Metanephros (tissue), 2 donors: ENCODE measurements around the gene HBM. TPM values are rescaled to one million over a fixed set of nuclear protein-coding genes. Genes with fewer than 3 reads are reported as not detected.

Experiments
- small RNA-seq: library from RNA; depleted of rRNA; stranded (forward); fragments of <200 nt; gene quantifications from one replicate; pipeline ENCODE3, GENCODE V24; 2014; ENCODE audit warnings: low replicate concordance
- total RNA-seq: library from RNA; depleted of rRNA; stranded (reverse); fragments of >200 nt; gene quantifications from one replicate; pipeline ENCODE4 v1.2.3, GENCODE V29; 2014

Gene HBM, protein sequence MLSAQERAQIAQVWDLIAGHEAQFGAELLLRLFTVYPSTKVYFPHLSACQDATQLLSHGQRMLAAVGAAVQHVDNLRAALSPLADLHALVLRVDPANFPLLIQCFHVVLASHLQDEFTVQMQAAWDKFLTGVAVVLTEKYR
- 135 TPM for total RNA-seq

DNA sequence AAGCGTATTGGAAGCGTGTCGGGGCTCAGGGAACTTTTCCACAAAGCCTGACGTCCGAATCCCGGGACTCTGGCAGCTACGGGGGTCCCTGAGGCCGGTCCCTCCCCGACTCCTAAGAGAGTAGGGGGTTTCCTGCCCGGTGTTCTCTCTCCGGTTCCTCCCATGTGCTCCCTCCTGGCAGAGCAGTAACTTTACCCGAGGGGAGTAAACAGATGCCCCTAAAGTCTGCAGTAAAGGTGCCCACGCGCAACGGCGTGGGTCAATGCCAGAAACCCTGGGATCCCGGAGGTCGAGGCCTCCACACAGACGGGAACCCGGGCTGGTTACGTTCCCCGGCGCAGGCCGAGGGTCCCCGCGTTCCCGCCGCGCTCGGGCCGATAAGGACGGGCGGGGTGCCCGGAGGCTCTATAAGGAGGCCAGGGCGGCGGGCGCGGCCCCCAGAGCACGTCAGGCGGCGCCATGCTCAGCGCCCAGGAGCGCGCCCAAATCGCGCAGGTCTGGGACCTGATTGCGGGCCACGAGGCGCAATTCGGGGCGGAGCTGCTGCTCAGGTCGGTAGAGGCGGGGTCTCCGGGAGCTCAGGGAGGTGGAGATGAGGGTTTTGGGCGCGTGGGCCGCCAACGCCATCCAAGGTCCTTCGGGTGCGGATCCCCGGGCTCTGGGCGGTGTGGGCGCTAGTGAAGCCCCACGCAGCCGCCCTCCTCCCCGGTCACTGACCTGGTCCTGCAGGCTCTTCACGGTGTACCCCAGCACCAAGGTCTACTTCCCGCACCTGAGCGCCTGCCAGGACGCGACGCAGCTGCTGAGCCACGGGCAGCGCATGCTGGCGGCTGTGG, at the start of gene HBM:
TSS of gene HBM (plus strand) at position 440 of the 836 bp plus-strand sequence. CDS start at position 460, 20 bp downstream.

DNA sequence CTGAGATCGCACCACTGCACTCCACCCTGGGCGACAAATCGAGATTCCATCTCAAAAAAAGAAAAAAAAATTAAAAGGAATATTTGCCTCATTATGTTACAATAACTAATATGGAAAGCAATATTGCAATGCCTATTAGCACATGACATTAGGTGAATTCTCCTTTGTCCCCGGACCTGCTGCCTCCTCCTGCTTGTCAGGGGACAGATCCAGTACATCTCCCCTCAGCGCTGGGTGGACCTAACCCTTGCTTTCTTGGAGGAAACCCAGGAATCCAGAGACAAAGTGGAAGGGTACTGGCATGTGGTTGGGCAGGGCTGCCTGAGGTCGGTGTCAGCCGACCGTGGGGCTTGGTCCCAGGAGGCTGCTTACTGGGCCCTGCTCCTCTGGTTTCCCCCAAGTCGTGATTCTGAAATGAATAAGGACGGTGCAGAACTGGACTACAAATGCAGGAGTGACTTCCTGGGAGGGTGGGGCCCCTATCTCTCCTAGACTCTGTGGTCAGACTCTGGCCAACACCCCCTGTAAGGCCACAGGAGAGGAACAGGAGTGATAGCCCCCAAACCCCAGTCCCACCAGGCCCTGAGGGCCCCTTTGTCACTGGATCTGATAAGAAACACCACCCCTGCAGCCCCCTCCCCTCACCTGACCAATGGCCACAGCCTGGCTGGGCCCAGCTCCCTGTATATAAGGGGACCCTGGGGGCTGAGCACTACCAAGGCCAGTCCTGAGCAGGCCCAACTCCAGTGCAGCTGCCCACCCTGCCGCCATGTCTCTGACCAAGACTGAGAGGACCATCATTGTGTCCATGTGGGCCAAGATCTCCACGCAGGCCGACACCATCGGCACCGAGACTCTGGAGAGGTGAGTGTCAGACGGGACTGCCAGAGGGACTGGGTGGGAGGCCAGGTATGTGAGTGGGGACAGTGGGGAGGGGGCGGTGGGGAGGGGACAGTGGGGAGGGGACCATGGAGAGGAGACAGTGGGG, 13.3 kb upstream of the HBM start, which contains the start of gene HBZ:
TSS of gene HBZ (plus strand) at position 504 of the 988 bp plus-strand sequence. CDS start at position 770, 266 bp downstream.

DNA sequence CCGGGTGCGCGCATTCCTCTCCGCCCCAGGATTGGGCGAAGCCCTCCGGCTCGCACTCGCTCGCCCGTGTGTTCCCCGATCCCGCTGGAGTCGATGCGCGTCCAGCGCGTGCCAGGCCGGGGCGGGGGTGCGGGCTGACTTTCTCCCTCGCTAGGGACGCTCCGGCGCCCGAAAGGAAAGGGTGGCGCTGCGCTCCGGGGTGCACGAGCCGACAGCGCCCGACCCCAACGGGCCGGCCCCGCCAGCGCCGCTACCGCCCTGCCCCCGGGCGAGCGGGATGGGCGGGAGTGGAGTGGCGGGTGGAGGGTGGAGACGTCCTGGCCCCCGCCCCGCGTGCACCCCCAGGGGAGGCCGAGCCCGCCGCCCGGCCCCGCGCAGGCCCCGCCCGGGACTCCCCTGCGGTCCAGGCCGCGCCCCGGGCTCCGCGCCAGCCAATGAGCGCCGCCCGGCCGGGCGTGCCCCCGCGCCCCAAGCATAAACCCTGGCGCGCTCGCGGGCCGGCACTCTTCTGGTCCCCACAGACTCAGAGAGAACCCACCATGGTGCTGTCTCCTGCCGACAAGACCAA, 6.7 kb downstream of the HBM start, which contains the start of gene HBA2:
TSS of gene HBA2 (plus strand) at position 503 of the 568 bp plus-strand sequence. CDS start at position 540, 37 bp downstream.

DNA sequence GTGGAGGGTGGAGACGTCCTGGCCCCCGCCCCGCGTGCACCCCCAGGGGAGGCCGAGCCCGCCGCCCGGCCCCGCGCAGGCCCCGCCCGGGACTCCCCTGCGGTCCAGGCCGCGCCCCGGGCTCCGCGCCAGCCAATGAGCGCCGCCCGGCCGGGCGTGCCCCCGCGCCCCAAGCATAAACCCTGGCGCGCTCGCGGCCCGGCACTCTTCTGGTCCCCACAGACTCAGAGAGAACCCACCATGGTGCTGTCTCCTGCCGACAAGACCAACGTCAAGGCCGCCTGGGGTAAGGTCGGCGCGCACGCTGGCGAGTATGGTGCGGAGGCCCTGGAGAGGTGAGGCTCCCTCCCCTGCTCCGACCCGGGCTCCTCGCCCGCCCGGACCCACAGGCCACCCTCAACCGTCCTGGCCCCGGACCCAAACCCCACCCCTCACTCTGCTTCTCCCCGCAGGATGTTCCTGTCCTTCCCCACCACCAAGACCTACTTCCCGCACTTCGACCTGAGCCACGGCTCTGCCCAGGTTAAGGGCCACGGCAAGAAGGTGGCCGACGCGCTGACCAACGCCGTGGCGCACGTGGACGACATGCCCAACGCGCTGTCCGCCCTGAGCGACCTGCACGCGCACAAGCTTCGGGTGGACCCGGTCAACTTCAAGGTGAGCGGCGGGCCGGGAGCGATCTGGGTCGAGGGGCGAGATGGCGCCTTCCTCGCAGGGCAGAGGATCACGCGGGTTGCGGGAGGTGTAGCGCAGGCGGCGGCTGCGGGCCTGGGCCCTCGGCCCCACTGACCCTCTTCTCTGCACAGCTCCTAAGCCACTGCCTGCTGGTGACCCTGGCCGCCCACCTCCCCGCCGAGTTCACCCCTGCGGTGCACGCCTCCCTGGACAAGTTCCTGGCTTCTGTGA, 11.0 kb downstream of the HBM start, which contains the start of gene HBA1:
TSS of gene HBA1 (plus strand) at position 204 of the 906 bp plus-strand sequence. CDS start at position 241, 37 bp downstream.

DNA sequence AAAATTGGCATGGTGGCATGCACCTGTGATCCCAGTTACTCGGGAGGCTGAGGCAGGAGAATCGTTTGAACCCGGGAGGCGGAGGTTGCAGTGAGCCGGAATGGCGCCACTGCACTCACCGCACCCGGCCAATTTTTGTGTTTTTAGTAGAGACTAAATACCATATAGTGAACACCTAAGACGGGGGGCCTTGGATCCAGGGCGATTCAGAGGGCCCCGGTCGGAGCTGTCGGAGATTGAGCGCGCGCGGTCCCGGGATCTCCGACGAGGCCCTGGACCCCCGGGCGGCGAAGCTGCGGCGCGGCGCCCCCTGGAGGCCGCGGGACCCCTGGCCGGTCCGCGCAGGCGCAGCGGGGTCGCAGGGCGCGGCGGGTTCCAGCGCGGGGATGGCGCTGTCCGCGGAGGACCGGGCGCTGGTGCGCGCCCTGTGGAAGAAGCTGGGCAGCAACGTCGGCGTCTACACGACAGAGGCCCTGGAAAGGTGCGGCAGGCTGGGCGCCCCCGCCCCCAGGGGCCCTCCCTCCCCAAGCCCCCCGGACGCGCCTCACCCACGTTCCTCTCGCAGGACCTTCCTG, 14.4 kb downstream of the HBM start, which contains the start of gene HBQ1:
TSS of gene HBQ1 (plus strand) at position 359 of the 575 bp plus-strand sequence. CDS start at position 387, 28 bp downstream.

Small RNA genes lying within 50 kb of the gene (small RNA-seq; reads per million reads assigned to genes)
- not detected for gene RF00019

Other genes with a start within 250 kb of the HBM start
- 3.6 TPM for gene POLR3K, start 112.4 kb upstream of the HBM start, total RNA-seq
- 15.2 TPM for gene SNRNP25, start 112.2 kb upstream of the HBM start, total RNA-seq
- gene RHBDF1, start 93.3 kb upstream of the HBM start, total RNA-seq: 36.4 TPM
- 87.7 TPM for gene MPG, start 87.8 kb upstream of the HBM start, total RNA-seq
- 31.1 TPM for gene NPRL3, start 27.3 kb upstream of the HBM start, total RNA-seq
- gene HBZ, start 13.3 kb upstream of the HBM start, total RNA-seq: 38.7 TPM
- gene HBA2, start 6.9 kb downstream of the HBM start, total RNA-seq: 14,996 TPM
- 5,051 TPM for gene HBA1, start 10.7 kb downstream of the HBM start, total RNA-seq
- 6.5 TPM for gene HBQ1, start 14.5 kb downstream of the HBM start, total RNA-seq
- gene LUC7L, start 63.5 kb downstream of the HBM start, total RNA-seq: 93.1 TPM
- gene FAM234A, start 68.8 kb downstream of the HBM start, total RNA-seq: 70.0 TPM
- gene RGS11, start 110.0 kb downstream of the HBM start, total RNA-seq: 4.9 TPM
- gene ARHGDIG, start 114.6 kb downstream of the HBM start, total RNA-seq: 1.6 TPM
- 0.47 TPM for gene PDIA2, start 117.2 kb downstream of the HBM start, total RNA-seq
- gene AXIN1, start 186.7 kb downstream of the HBM start, total RNA-seq: 14.8 TPM
- gene MRPL28, start 204.6 kb downstream of the HBM start, total RNA-seq: 45.5 TPM
- 54.2 TPM for gene PGAP6, start 216.0 kb downstream of the HBM start, total RNA-seq
- 40.1 TPM for gene NME4, start 231.2 kb downstream of the HBM start, total RNA-seq
- gene DECR2, start 235.9 kb downstream of the HBM start, total RNA-seq: 22.0 TPM